Aorta (tissue), 5 donors: ENCODE measurements around the gene MLLT1. TPM values are rescaled to one million over a fixed set of nuclear protein-coding genes. Genes with fewer than 3 reads are reported as not detected.

ENCODE experiments used
- ATAC-seq: fragments of 200-7000 bp; cut with Tn5 transposase; one replicate; pipeline ENCODE4 v1.9.1; 2022; ENCODE audit warnings: moderate library complexity; ENCODE audit not compliant: low FRiP score
- DNase-seq, 2 donors: peaks; one replicate each; pipeline ENCODE4 v3.0.0-alpha.2; 2020
- H3K27ac ChIP-seq, 2 donors: one replicate each; pipeline ENCODE4 v1.5.1; 2013; ENCODE audit warnings: low read length in 2 of 2, mild to moderate bottlenecking in 2 of 2, moderate library complexity in 2 of 2, control low read depth in 1 of 2, inconsistent platforms in 1 of 2, low read depth in 1 of 2
- H3K27me3 ChIP-seq, 2 donors: one replicate each; pipeline ENCODE4 v1.6.1; 2013; ENCODE audit warnings: control low read depth in 1 of 2, low read length in 1 of 2, mild to moderate bottlenecking in 1 of 2, moderate library complexity in 1 of 2; ENCODE audit not compliant: insufficient read depth in 2 of 2, control insufficient read depth in 1 of 2
- H3K36me3 ChIP-seq, 2 donors: one replicate each; pipeline ENCODE4 v1.6.1; 2013; ENCODE audit warnings: control low read depth in 1 of 2, low read length in 1 of 2, mild to moderate bottlenecking in 1 of 2; ENCODE audit not compliant: insufficient read depth in 2 of 2, control insufficient read depth in 1 of 2
- H3K4me1 ChIP-seq, 2 donors: one replicate each; pipeline ENCODE4 v1.6.1; 2013; ENCODE audit warnings: low read length in 2 of 2, control low read depth in 1 of 2, mild to moderate bottlenecking in 1 of 2, moderate library complexity in 1 of 2; ENCODE audit not compliant: insufficient read depth in 2 of 2, control insufficient read depth in 1 of 2
- H3K4me3 ChIP-seq, 2 donors: one replicate each; pipeline ENCODE4 v1.5.1; 2013; ENCODE audit warnings: low read length in 2 of 2, control low read depth in 1 of 2, mild to moderate bottlenecking in 1 of 2
- H3K9me3 ChIP-seq: one replicate; pipeline ENCODE4 v1.6.1; 2013; ENCODE audit warnings: mild to moderate bottlenecking, low read length; ENCODE audit not compliant: control insufficient read depth
- WGBS, 2 donors: extraction: QIAGEN DNeasy Blood & Tissue Kit; methylation state at CpG; one replicate each; pipeline ENCODE4 v1.1.7; 2013; 5-methylcytosine and 5-hydroxymethylcytosine counted together
- intact Hi-C, 2 donors: fragments of 100-400 bp; cut with DNase I; formaldehyde crosslinking; loops; one replicate each; pipeline versions ENCODE4 v1.14.2 to v1.15.0; 2022
- polyA plus RNA-seq, 2 donors: library from polyadenylated mRNA; stranded (reverse); fragments of 200-250 nt; gene quantifications; one replicate each; pipeline ENCODE4 v1.2.3, GENCODE V29; 2013
- total RNA-seq, 2 donors: library from RNA; stranded (reverse); fragmentation: NEBNext Ultra II Directional; extraction: Animal tissue kit (Norgen Biotek cat#: 25700); gene quantifications; one replicate each; pipeline ENCODE4 v1.2.1, GENCODE V29; 2021
- donor health status: healthy with polysubstance abuse.
- donor health status: Bipolar disorder and iron deficiency.
- donor health status: DM: no; HTN: no; CAD: no.
- donor health status: DM: no; HTN: no; CAD: no.
- donor health status: DM: yes; HTN: yes; CAD: no.

MLLT1 gene
- total and polyA plus RNA-seq, 4 donors, result 14.9 to 55.5 (median 44.5) TPM

DNA sequence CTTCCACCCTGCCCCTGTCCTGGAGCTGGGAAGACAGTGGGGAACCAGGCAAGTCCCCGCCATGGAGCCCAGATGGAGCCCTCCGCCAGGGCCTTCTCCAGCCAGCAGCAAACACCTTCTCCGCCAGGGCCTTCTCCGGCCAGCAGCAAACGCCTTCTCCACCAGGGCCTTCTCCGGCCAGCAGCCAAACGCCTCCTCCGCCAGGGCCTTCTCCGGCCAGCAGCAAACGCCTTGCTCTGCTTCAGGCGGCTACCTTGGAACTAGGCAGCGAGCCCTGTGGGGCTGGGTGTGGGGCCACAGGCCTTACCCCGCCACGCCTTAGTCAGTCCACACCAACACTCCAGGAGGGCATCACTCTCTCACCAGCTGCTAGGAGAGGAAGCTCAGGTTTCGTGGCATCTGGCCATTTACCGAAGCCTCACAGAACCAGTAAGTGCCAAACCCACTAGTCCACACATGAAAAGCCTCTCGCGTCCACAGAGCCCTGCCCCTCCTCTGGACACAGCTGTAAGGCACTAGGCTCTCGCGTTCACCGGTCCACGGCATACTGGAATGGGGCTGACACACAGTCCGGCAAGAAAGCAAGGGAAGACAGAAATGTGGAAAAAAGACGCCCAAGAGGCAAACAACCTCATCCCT is 41.0 kb downstream of the MLLT1 start:
- H3K4me1 ChIP-seq, result peaks cover 2 to 3% of the 10 kb centered on the region in 2 donors
- no peaks in the 10 kb centered on the region for H3K27me3 ChIP-seq
- no peaks in the 10 kb centered on the region for H3K36me3 ChIP-seq
- intact Hi-C loops, result loop anchor here (5.0 kb wide), 2 partner anchors 34 to 39 kb away; partner anchors contain the start of gene MLLT1 (in 1 of the 2)
- peak; percentile 59 for ATAC-seq
- peak; percentile 78 to 83 for DNase-seq
- WGBS, 2 donors, result 9 to 13% methylated on average over 24 of the region's 24 CpGs
- H3K4me3 ChIP-seq, result no peak overlapping the region
- H3K27ac ChIP-seq, result peak overlapping the region; percentile 6 to 78
- no peaks in the 10 kb centered on the region for H3K9me3 ChIP-seq

DNA sequence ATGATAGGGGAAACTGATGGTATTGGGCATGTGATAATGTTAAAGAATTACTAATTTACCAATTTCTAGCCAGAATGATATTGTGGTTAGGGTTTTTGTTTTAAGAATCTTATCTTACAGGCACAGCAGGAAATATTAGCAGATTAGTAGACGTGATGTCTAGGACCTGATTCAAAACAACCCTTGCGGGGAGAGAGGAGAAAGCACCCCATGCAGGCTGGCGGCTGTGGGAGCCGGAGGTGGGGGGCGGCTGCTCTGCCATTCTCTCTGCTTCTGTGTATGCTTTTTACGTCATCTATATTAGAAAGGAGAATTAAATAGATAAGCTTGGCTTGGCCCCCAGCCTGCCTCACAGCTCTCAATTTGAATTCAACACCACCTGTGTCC is 41.5 kb downstream of the MLLT1 start:
- H3K27ac ChIP-seq, result peak overlapping the region in 1 of 2 donors; percentile 78
- H3K27me3 ChIP-seq, result no peaks in the 10 kb centered on the region
- DNase-seq, result no peak
- H3K4me1 ChIP-seq, result peaks cover 2 to 5% of the 10 kb centered on the region in 2 donors
- H3K9me3 ChIP-seq, result no peaks in the 10 kb centered on the region
- H3K36me3 ChIP-seq, result no peaks in the 10 kb centered on the region
- intact Hi-C loops, result loop anchor here (5.0 kb wide), 2 partner anchors 34 to 39 kb away; partner anchors contain the start of gene MLLT1 (in 1 of the 2)
- ATAC-seq, result no peak
- H3K4me3 ChIP-seq, result no peak overlapping the region
- WGBS, 2 donors, result 13 to 27% methylated on average over 6 of the region's 6 CpGs

DNA sequence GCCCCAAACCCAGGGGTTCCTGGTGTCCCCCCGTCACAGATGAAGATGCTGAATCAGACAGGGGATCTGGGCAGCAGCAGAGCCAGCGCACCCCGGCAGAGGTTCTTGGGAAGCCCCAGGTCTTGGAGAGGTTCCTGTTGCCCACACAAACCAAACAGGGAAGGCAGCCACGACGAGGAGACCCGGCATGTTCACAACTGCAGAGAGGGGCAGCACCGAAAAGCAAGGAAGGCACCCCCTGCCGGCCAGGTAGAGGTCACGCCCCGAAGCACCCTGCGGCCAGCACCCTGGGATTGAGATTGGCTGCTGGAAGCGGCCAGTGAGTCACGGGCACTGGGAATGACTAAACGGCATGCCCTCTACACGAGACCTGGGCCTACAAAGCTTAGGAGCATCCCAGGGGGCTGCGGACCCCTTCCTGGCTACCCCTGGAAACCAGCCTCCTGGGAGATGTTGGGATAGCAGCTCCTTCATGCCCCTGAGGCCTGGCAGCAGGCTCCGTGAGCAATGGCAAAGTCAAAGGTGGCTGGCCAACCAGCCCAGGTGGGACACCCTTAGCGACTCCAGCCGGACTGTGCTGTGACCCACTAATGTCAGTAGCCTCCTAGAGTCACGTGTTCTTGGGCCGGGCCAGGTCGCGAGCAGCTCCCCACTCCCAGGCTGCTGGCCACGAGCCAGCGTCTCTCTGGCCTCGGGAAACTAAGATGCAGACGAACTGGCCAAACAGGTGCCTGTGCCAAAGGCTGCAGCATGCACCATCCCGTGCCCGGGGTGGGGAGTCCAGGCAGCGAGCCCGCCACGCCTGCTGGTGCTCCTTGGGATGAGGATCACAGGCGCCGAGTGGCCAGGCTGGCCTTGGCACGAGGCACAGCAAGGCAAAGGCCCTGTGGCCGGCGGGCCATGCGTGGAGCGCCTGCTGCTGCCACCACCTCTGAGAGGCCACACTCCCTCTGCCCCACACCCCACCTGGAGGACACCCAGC is 43.2 kb downstream of the MLLT1 start:
- DNase-seq, result peak; percentile 42 to 77
- WGBS, 2 donors, result 59% methylated on average over 39 of the region's 39 CpGs
- peaks cover 2 to 5% of the 10 kb centered on the region in 2 donors for H3K4me1 ChIP-seq

DNA sequence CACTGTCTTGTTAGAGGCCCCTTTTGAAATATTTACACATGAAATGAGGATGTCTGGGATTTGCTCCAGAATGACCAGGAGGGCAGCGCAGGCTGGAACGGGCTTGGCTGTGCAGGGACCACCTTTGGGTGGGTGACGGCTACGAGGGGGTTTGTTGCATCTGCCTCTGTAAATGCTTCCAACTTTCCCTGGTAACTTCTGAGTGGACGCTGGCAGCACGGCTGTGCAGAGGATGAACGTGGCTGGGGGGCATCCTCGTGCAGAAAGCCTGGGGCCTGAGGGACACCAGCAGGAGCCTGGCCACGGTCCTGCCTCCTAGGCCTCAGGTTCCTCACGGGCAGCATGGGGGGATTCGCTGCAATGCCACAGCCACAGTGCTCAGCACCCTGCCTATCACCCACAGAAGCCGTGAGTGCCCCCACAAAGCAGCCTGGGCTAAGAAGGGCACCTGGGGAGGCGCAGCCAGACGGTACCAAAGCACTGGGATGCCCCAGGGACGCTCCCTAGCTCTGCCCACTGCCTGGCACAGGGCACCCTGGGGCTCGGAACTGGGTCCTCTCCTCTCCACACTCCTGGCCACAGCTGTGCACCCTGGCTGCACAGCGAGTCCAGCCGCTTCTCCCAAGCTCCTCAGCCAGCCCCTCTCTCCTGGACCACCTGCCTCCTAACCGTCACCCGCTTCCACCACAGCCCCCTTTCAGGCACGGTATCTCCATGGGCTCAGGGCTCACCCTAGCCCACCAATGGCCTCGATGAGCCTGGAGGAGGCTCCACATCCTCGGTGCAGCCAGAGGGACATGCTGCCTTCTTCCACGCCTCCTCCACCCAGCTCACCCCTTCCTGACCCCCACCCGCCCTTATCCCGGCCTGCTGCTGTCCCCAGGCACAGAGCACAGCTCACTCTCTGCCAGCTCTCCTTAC is 44.5 kb downstream of the MLLT1 start:
- H3K4me3 ChIP-seq, result no peak overlapping the region
- DNase-seq (peak; percentile 30 to 69), ATAC-seq (no peak)
- H3K27me3 ChIP-seq, result no peaks in the 10 kb centered on the region
- no peaks in the 10 kb centered on the region for H3K36me3 ChIP-seq
- H3K4me1 ChIP-seq, result peaks cover 2 to 5% of the 10 kb centered on the region in 2 donors
- intact Hi-C loops, result loop anchor here (5.0 kb wide), 2 partner anchors 37 to 42 kb away; partner anchors contain the start of gene MLLT1 (in 1 of the 2)
- no peak overlapping the region for H3K27ac ChIP-seq
- H3K9me3 ChIP-seq, result no peaks in the 10 kb centered on the region
- 93 to 94% methylated on average over 26 of the region's 26 CpGs for WGBS, 2 donors

More for the DNA sequence above, 43.2 kb downstream of the MLLT1 start:
- no peaks in the 10 kb centered on the region for H3K9me3 ChIP-seq
- H3K4me3 ChIP-seq, result no peak overlapping the region
- no peak overlapping the region for H3K27ac ChIP-seq
- ATAC-seq, result no peak
- H3K36me3 ChIP-seq, result no peaks in the 10 kb centered on the region
- no peaks in the 10 kb centered on the region for H3K27me3 ChIP-seq
- intact Hi-C loops, result loop anchor here (5.0 kb wide), 2 partner anchors 36 to 41 kb away; partner anchors contain the start of gene MLLT1 (in 1 of the 2)

DNA sequence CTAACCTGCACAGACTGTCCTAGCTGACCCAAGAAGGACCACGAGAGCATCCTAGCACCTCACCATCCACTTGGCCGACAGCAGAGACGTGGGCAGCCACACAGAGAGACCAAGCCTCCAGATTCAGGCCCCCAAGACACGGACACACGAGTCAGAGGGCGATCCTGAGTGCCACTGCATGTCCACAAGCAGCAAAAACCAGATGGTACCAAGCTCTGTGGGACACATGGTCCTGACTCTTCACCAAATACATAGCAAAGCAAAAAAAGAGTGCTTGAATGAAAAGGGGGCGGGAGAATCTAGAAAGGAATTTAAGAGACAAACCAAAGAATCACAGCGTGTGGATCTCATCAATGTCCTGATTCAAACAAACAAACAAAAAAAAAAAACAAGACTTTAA is 45.2 kb downstream of the MLLT1 start:
- intact Hi-C loops, result no loop called here
- Histone ChIP-seq H3K27ac (no peak overlapping the region), H3K4me3 (no peak overlapping the region), H3K36me3 (no peaks in the 10 kb centered on the region), H3K27me3 (no peaks in the 10 kb centered on the region), H3K9me3 (no peaks in the 10 kb centered on the region), H3K4me1 (peaks cover 2 to 5% of the 10 kb centered on the region in 2 donors)
- ATAC-seq, result no peak
- no peak for DNase-seq
- 89 to 90% methylated on average over 8 of the region's 8 CpGs for WGBS, 2 donors

DNA sequence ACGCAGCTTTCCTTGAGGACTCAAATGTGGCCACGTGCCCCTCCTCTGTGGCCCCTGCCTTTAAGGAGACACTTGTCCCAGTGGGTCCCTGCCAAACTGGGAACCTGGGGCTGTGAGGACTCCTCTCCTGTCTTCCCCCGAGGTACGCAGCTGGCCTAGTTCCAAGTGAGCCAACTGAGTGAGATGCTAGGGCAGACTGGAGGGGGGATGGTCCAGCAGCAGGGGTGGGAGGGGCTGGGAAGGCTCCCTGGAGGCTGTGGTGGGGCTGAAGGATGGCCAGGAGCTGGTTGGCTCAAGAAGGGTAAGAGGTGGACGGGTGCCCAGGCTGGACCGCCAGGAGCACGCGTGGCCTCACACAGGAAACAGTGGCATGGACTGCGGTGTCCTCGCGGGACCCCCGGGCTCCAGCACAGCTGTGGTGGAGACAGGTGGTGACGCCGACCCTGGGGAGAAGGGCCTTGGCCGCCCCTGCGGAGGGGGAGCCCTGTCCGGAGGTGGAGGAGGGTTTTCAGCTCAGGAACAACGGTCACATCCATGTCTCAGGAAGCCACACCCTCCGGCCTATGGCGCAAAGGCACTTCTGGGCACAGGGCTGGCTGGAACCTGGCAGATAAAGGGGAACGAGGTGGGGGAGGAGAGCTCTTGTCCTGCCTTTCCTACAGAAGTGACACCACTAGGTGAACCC is 45.8 kb downstream of the MLLT1 start:
- no peaks in the 10 kb centered on the region for H3K27me3 ChIP-seq
- H3K4me1 ChIP-seq, result peaks cover under 1 to 5% of the 10 kb centered on the region in 2 donors
- ATAC-seq (peak; percentile 45), DNase-seq (peak; percentile 59 to 82)
- H3K36me3 ChIP-seq, result no peaks in the 10 kb centered on the region
- no peaks in the 10 kb centered on the region for H3K9me3 ChIP-seq
- H3K4me3 ChIP-seq, result no peak overlapping the region
- WGBS, 2 donors, result 32 to 34% methylated on average over 20 to 21 of the region's 21 CpGs
- intact Hi-C loops, result no loop called here
- no peak overlapping the region for H3K27ac ChIP-seq

DNA sequence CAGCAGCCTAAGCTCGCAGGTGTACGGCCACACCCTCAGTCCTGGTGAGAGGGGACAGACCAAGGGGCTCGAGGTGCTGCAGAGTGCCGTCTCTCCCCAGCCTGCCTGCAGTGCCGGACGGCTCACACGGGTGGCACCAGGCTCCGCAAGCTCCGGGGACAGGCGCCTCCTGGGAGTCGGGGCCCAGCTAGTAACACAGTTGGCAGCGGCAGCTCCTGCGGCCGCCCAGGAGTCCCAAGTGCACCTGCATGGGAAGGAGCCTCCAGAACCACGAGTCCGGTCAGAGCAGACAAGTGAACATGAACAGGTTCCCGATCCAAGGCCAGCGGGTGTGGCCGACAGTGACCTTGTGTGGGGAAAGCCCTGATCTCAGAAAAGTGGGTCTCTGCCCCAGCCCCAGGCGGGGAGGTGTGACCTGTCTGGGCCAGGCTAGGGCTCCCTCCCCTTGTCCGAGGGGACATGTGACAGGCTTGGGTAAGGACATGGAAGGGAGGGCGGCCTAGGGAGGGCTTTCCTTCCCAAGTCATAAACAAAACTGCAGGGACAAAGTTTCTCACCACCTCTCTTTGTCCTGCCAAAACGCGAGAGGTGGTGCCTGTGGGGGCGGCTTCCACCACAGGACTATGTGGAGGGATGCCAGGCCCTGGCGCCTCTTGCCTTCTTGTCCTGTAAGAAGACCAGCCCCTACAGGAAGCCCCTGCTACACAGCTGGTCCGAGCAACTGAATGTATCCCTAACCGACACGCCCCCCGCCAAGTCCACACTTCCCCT is 46.5 kb downstream of the MLLT1 start:
- DNase-seq (peak; percentile 72 to 87), ATAC-seq (peak; percentile 63)
- Histone ChIP-seq H3K27ac (no peak overlapping the region), H3K4me1 (peaks cover 0 to 5% of the 10 kb centered on the region in 2 donors), H3K4me3 (no peak overlapping the region), H3K36me3 (no peaks in the 10 kb centered on the region), H3K27me3 (no peaks in the 10 kb centered on the region), H3K9me3 (no peaks in the 10 kb centered on the region)
- WGBS, 2 donors, result 34 to 45% methylated on average over 30 of the region's 30 CpGs
- intact Hi-C loops, result no loop called here
